HAP-1 (cell line): ENCODE data around the gene WWOX.
"Not testable (repeated sequence)": the region's sequence is repeated elsewhere in the genome, so short reads cannot be mapped to it uniquely, and the experiment has no call there.

ENCODE experiments used
- DNase-seq, 2 experiments: peaks; one replicate each; pipeline ENCODE4 v3.0.0-alpha.2; 2016 to 2020; ENCODE audit warnings: low spot score in 2 of 2
- H3K27me3 ChIP-seq: fragments of 250-450 bp; sonication (Bioruptor Pico); 2 replicates; pipeline ENCODE4 v1.5.1; 2020; ENCODE audit warnings: low read depth, mild to moderate bottlenecking, moderate library complexity
- H3K36me3 ChIP-seq: fragments of 250-450 bp; sonication (Bioruptor Pico); replicated peaks from 2 replicates; pipeline ENCODE4 v1.5.1; 2020; ENCODE audit warnings: mild to moderate bottlenecking
- H3K4me1 ChIP-seq: fragments of 250-450 bp; sonication (Bioruptor Pico); 2 replicates; pipeline ENCODE4 v1.5.1; 2020; ENCODE audit warnings: mild to moderate bottlenecking
- H3K4me3 ChIP-seq: fragments of 250-450 bp; sonication (Bioruptor Pico); 2 replicates; pipeline ENCODE4 v1.5.1; 2020; ENCODE audit warnings: mild to moderate bottlenecking, moderate library complexity
- H3K9me3 ChIP-seq: fragments of 250-450 bp; sonication (Bioruptor Pico); 2 replicates; pipeline ENCODE4 v1.5.1; 2020; ENCODE audit warnings: mild to moderate bottlenecking, moderate library complexity
- in situ Hi-C: fragments of 300-500 bp; cut with MboI; formaldehyde crosslinking; loops from 3 replicates; pipeline ENCODE4 v1.14.3; 2020; ENCODE audit warnings: low sequenced_read_pairs, inconsistent platforms, mixed read lengths

Gene WWOX

GRCh38 chr16:78510496-78510895 lies 411.0 kb downstream of the WWOX start:
- no peaks in the 10 kb centered on the region for H3K4me1 ChIP-seq
- no peaks in the 10 kb centered on the region for H3K9me3 ChIP-seq
- H3K27me3 ChIP-seq = no peaks in the 10 kb centered on the region
- DNase-seq = no peak
- H3K36me3 ChIP-seq = no peaks in the 10 kb centered on the region
- H3K4me3 ChIP-seq = no peak overlapping the region
- in situ Hi-C loops = no loop called here

- Histone ChIP-seq H3K4me3 (no peak overlapping the region), H3K27me3 (no peaks in the 10 kb centered on the region), H3K4me1 (no peaks in the 10 kb centered on the region), H3K36me3 (no peaks in the 10 kb centered on the region), H3K9me3 (no peaks in the 10 kb centered on the region)
- in situ Hi-C loops = no loop called here
- DNase-seq = no peak
Measured at GRCh38 chr16:78513838-78514237, 414.4 kb downstream of the WWOX start.

- H3K36me3 ChIP-seq, H3K9me3 ChIP-seq, in situ Hi-C loops, H3K4me3 ChIP-seq, DNase-seq, H3K27me3 ChIP-seq, H3K4me1 ChIP-seq: not testable (repeated sequence)
Measured at GRCh38 chr16:78514888-78515287, 415.4 kb downstream of the WWOX start.

GRCh38 chr16:78515421-78515820 lies 416.0 kb downstream of the WWOX start:
- Histone ChIP-seq H3K9me3 (no peaks in the 10 kb centered on the region), H3K27me3 (no peaks in the 10 kb centered on the region), H3K4me3 (no peak overlapping the region), H3K36me3 (no peaks in the 10 kb centered on the region), H3K4me1 (no peaks in the 10 kb centered on the region)
- in situ Hi-C loops = no loop called here
- DNase-seq = no peak

- no peak overlapping the region for H3K4me3 ChIP-seq
- H3K9me3 ChIP-seq = no peaks in the 10 kb centered on the region
- H3K36me3 ChIP-seq = no peaks in the 10 kb centered on the region
- H3K27me3 ChIP-seq = no peaks in the 10 kb centered on the region
- DNase-seq = no peak
- H3K4me1 ChIP-seq = no peaks in the 10 kb centered on the region
- in situ Hi-C loops = no loop called here
Measured at GRCh38 chr16:78516006-78516736, 416.7 kb downstream of the WWOX start.

- in situ Hi-C loops = no loop called here
- no peaks in the 10 kb centered on the region for H3K9me3 ChIP-seq
- H3K4me1 ChIP-seq = no peaks in the 10 kb centered on the region
- H3K36me3 ChIP-seq = no peaks in the 10 kb centered on the region
- H3K27me3 ChIP-seq = no peaks in the 10 kb centered on the region
- no peak overlapping the region for H3K4me3 ChIP-seq
- no peak for DNase-seq
Measured at GRCh38 chr16:78519896-78520295, 420.4 kb downstream of the WWOX start.

GRCh38 chr16:78520470-78520869 lies 421.0 kb downstream of the WWOX start:
- Histone ChIP-seq H3K4me1 (no peaks in the 10 kb centered on the region), H3K27me3 (no peaks in the 10 kb centered on the region), H3K9me3 (no peaks in the 10 kb centered on the region), H3K36me3 (no peaks in the 10 kb centered on the region), H3K4me3 (no peak overlapping the region)
- DNase-seq = no peak
- in situ Hi-C loops = no loop called here

- Histone ChIP-seq H3K27me3 (no peaks in the 10 kb centered on the region), H3K4me1 (no peaks in the 10 kb centered on the region), H3K9me3 (no peaks in the 10 kb centered on the region), H3K4me3 (no peak overlapping the region), H3K36me3 (no peaks in the 10 kb centered on the region)
- DNase-seq = no peak
- in situ Hi-C loops = no loop called here
Measured at GRCh38 chr16:78522327-78522726, 422.9 kb downstream of the WWOX start.

GRCh38 chr16:78523212-78523985 lies 423.9 kb downstream of the WWOX start:
- no peak for DNase-seq
- Histone ChIP-seq H3K4me3 (no peak overlapping the region), H3K4me1 (no peaks in the 10 kb centered on the region), H3K9me3 (no peaks in the 10 kb centered on the region), H3K27me3 (no peaks in the 10 kb centered on the region), H3K36me3 (no peaks in the 10 kb centered on the region)
- in situ Hi-C loops = no loop called here

GRCh38 chr16:78524066-78524595 lies 424.7 kb downstream of the WWOX start:
- Histone ChIP-seq H3K9me3 (no peaks in the 10 kb centered on the region), H3K27me3 (no peaks in the 10 kb centered on the region), H3K4me3 (no peak overlapping the region), H3K4me1 (no peaks in the 10 kb centered on the region), H3K36me3 (no peaks in the 10 kb centered on the region)
- DNase-seq = no peak
- in situ Hi-C loops = no loop called here

GRCh38 chr16:78528265-78528664 lies 428.8 kb downstream of the WWOX start:
- in situ Hi-C loops = no loop called here
- Histone ChIP-seq H3K36me3 (no peaks in the 10 kb centered on the region), H3K4me1 (no peaks in the 10 kb centered on the region), H3K4me3 (no peak overlapping the region), H3K27me3 (no peaks in the 10 kb centered on the region), H3K9me3 (no peaks in the 10 kb centered on the region)
- DNase-seq = no peak

GRCh38 chr16:78529881-78530280 lies 430.4 kb downstream of the WWOX start:
- H3K9me3 ChIP-seq = no peaks in the 10 kb centered on the region
- no peaks in the 10 kb centered on the region for H3K36me3 ChIP-seq
- in situ Hi-C loops = no loop called here
- no peaks in the 10 kb centered on the region for H3K4me1 ChIP-seq
- no peak for DNase-seq
- H3K27me3 ChIP-seq = no peaks in the 10 kb centered on the region
- H3K4me3 ChIP-seq = no peak overlapping the region

GRCh38 chr16:78530283-78530682 lies 430.8 kb downstream of the WWOX start:
- in situ Hi-C loops = no loop called here
- H3K9me3 ChIP-seq = no peaks in the 10 kb centered on the region
- H3K27me3 ChIP-seq = no peaks in the 10 kb centered on the region
- no peaks in the 10 kb centered on the region for H3K4me1 ChIP-seq
- DNase-seq = no peak
- no peaks in the 10 kb centered on the region for H3K36me3 ChIP-seq
- no peak overlapping the region for H3K4me3 ChIP-seq

- Histone ChIP-seq H3K27me3 (no peaks in the 10 kb centered on the region), H3K4me3 (no peak overlapping the region), H3K36me3 (no peaks in the 10 kb centered on the region), H3K9me3 (no peaks in the 10 kb centered on the region), H3K4me1 (no peaks in the 10 kb centered on the region)
- no peak for DNase-seq
- in situ Hi-C loops = no loop called here
Measured at GRCh38 chr16:78535098-78535497, 435.6 kb downstream of the WWOX start.
